Stimulated activated CD8-positive, alpha-beta memory T cell treated with anti-CD3 and anti-CD28 coated beads, Interleukin-12 subunit alpha, Interleukin-12 subunit beta, amount 100 ng/mL, for 24 hours (primary cell): ENCODE data around the gene CDKN2D.
"Not testable (repeated sequence)": the region's sequence is repeated elsewhere in the genome, so short reads cannot be mapped to it uniquely, and the experiment has no call there.

Experiments
- DNase-seq: peaks from one replicate; pipeline ENCODE4 v3.0.0-alpha.2; 2020; ENCODE audit errors: extremely low read depth

CDKN2D gene

DNA sequence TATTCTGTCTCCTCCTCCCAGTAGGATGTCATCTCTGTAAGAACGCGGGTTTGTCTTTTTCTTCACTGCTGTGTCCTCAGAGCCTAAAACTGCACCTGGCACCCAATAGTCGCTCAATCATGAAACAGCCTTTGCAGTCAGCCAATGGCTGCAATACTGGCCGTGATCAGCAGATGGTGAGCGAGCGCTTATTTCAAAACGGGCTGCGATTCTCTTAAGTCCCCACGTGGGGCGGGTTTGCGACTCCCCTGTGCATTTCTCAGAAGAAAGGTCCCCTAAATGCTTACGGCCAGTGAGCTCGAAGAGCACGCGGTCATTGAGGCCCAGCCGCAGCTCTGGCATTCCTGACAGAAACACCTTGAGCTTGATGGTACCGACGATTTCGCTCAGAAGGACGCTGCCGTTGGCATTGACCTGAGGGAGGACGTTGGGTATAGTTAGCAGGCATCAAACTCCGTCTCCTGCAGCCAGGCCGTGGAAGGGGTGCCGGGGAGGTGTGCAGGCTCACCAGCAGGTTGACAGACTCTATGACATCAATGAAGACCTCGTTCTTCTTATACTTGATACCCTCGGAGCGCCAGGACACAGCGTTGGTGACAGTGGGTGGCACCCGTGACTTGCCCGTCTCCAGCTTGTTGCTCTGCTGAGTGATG, 12.3 kb upstream of the CDKN2D start:
- peak; percentile 71 for DNase-seq

GRCh38 chr19:10577951-10578350, 9.2 kb upstream of the CDKN2D start:
- no peak for DNase-seq

- DNase-seq, result no peak
Observed at GRCh38 chr19:10575011-10575716, 6.4 kb upstream of the CDKN2D start.

GRCh38 chr19:10574462-10574861, 5.7 kb upstream of the CDKN2D start:
- no peak for DNase-seq

DNA sequence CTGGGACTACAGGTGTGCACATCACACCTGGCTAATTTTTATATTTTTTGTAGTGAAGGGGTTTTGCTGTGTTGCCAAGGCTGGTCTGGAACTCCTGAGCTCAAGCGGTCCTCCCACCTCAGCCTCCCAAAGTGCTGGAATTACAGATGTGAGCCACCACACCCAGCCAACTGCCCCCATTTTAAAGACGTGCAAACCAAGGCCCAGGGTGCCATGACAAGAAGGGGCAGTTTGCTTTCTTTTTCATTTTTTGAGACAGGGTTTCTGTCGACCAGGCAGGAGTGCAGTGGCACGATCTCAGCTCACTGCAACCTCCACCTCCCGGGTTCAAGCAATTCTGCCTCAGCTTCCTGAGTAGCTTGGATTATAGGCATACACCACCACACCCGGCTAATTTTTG, 5.0 kb upstream of the CDKN2D start:
- DNase-seq, result not testable (repeated sequence)

DNA sequence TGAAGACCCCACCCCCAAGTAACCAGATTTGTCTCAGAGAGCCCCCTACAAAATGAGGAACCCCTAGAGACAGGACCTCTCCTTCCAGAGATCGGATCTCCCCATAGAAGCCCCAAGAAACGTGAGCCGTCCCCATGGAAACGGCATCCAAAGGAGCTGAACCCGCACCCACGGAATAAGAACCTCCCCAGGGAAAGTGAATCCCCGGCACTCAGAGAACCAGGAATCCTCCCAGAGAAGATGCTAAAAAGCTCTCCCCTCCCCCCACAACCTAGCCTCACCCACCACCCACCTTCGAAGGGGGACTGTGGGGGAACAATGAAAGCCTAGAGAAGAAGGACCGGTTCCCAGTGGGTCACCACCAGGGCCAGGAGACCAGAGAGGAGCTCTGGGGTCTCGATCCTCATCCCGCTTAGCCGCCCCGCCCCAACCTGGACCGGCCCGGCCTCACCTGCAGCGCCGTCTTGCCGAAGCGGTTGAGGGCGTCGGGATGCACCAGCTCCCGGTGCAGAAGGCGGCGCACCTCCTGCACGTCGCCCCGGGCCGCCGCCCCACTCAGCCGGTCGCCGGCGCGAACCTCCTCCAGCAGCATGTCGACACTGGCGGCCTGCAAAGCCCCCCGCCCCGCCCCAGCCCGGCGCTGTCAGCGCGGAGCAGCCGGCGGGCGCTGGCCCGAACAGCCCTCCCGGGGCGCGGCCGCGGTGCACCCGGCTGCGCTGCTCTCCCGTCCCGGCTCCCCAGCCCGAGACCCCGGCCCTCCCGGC, 535 bp downstream of the CDKN2D start:
- no peak for DNase-seq

DNA sequence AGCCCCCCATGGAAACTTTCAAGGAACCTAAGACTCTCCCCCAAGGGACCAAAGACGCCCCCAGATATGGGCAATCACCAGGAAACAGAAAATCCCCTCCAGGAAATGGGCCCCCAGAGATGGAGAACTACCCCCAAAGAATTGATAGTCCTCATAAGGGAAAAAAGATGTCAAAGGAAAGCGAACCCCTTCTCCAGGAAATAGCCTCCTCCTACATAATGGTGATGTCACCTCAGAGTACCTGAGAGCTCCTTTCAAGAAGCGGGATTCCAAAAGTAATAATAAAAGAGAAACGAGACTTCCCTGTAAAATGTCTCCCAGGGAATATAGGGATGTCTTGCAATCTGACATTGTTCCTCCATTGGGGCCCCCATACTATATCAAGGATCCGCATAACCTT, 1.1 kb downstream of the CDKN2D start:
- DNase-seq, result no peak

- DNase-seq, result no peak
Observed at GRCh38 chr19:10566658-10567410, 1.9 kb downstream of the CDKN2D start.

DNA sequence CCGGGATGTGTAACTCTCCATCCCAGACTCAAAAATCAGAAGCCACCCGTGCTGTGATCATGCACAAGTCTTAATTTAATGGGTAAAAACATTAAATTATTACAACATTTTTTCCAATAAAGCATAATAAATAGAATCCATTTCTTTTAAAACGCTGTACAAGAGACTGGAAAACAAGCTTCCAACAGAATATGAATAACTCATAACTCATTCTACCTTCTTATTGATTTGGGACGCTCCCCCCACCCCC, 2.4 kb downstream of the CDKN2D start:
- DNase-seq, result no peak

- DNase-seq, result peak; percentile 94
Observed at GRCh38 chr19:10565567-10566407, 3.0 kb downstream of the CDKN2D start, which contains the start of gene KRI1. TSS of gene KRI1 (minus strand) at chr19:10566010. CDS start at chr19:10565999, 11 bp downstream.

GRCh38 chr19:10565028-10565566, 3.7 kb downstream of the CDKN2D start:
- DNase-seq, result no peak

DNA sequence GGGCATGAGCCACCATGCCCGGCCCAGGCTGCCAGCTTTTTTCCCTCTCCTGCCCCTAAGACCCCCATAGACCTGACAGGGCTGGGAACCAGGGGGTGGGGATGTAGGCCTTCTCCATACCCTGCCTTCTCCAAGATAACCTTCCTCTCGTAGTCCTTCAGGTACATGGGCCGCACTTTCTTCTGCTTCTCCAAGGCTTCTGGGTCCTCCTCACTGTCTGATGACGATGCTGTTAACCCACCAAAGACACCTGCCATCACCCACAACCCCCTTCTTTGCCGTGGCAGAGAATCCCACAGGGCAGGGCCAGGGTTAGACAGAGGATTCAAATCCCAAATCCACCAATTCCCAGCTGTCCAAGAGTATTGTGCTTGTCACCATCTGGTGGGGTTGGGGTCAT, 6.2 kb downstream of the CDKN2D start:
- no peak for DNase-seq

GRCh38 chr19:10560154-10560553, 8.6 kb downstream of the CDKN2D start:
- no peak for DNase-seq

DNA sequence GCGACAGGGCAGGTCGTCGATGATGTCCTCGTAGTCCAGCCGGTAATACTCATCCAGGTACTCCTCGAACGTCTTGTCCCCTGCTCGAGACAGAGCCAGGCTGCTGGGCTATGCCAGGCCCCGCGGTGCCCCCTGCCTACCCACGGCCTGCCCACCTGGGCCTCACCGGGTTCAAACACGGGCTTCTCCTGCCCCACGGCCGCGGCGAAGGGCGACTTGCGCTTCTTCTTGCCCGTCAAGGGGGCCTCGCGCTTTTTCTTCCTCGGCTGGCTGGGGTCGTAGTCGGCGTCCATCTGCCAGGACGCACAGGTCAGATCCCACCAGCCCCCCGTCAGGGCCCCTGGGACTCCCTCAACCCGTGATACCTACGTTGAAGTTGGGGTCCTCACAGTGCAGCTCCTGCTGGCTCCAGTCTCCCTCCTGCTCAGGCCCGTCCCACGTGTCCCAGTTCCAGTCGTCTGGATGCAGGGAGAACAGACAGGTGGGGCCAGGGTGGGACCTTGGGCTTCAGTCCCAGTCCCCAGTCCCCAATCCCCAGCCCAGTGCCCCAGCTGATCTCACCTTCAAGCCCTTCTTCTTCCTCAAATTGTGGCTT, 11.1 kb downstream of the CDKN2D start:
- no peak for DNase-seq

DNA sequence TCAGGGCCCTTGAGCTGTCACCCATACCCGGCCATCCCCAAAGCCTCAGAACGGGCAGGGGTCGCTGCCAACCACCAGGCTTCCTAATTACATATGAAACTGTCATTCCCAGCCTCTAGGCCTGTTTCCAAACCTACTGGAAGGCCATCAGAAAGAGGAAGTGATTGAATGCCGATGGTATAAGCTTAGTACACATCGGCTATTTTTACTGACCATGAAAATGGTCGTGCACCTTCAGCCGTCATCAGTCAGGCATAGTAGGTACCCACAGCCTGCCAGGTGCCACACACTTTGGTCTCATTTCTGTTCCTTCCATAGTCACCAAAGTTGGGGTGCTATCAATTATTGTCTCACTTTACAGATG, 13.2 kb downstream of the CDKN2D start:
- DNase-seq, result no peak

GRCh38 chr19:10554760-10555609, 13.8 kb downstream of the CDKN2D start:
- DNase-seq, result no peak

GRCh38 chr19:10553943-10554381, 14.8 kb downstream of the CDKN2D start:
- no peak for DNase-seq

GRCh38 chr19:10553087-10553667, 15.6 kb downstream of the CDKN2D start:
- DNase-seq, result no peak

DNA sequence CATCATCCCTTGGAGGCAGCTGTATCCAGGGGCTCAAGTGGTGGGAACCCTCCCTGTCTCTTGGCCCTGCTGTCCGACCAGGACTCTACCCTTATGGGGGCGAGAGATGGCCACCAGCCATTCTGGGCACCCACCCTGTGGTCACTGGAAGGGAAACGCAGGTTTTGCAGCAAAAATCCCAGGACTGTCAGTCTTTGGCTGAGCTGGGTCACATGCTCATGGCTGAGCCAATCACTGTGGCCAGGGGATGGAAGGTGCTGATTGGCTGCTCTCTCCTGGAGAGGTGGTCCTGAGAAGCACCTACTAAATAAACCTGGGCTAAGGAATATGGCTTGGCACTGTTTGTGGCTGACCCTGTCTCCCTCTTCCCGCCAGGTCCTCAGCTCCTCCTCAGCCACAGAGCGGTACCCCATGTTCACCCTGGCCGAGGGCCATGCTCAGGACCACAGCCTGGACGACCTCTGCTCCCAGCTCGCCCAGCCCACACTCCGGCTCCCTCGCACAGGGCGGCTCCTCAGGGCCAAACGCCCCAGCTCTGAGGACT, 16.2 kb downstream of the CDKN2D start:
- DNase-seq, result no peak
